GM18505 (cell line): Measurements from ENCODE around the gene MS4A10.
A peak's percentile ranks its signal among the peaks of the same experiment; 100 is the strongest.
"Not testable (repeated sequence)": the region's sequence is repeated elsewhere in the genome, so short reads cannot be mapped to it uniquely, and the experiment has no call there.

Experiments
- ATAC-seq: cut with Tn5 transposase; IDR thresholded peaks from one replicate; pipeline ENCODE4 v1.9.1; 2021; ENCODE audit not compliant: unreplicated experiment
- POLR2A ChIP-seq: IDR thresholded peaks from 4 replicates; pipeline ENCODE4 v1.6.1; 2011; ENCODE audit warnings: borderline replicate concordance; ENCODE audit not compliant: insufficient read depth, insufficient read length; ENCODE audit errors: extremely low read depth

MS4A10 gene

DNA sequence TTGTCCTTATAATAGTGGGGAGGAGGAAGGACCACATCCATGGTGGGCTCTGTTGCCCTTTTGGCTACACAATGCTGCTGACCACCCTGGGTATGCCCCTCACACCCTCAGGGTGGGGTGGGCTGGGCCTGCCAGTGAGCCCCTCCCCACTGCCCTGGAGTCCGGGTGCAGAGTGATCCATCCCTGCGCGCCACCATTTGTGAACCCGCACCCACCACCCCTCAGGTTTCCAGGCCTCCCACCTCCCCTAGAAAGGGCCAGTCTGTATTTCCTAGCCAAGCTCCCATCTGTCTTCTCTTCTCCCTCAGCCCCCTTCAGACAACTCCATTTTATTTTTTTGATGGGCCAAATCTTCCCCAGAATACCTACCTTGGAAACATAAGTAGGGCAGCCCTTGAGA lies 25.0 kb downstream of the MS4A10 start:
- no peak for TF ChIP-seq POLR2A
- no peak for ATAC-seq

GRCh38 chr11:60810569-60810968 lies 25.4 kb downstream of the MS4A10 start:
- TF ChIP-seq POLR2A: no peak
- no peak for ATAC-seq

GRCh38 chr11:60813324-60813723 lies 28.2 kb downstream of the MS4A10 start:
- TF ChIP-seq POLR2A: no peak
- no peak for ATAC-seq

GRCh38 chr11:60814112-60814511 lies 29.0 kb downstream of the MS4A10 start:
- ATAC-seq: no peak
- TF ChIP-seq POLR2A: no peak

- no peak for TF ChIP-seq POLR2A
- no peak for ATAC-seq
Measured at GRCh38 chr11:60816590-60817157, 31.5 kb downstream of the MS4A10 start.

GRCh38 chr11:60818057-60818456 lies 32.9 kb downstream of the MS4A10 start:
- TF ChIP-seq POLR2A: no peak
- ATAC-seq: no peak

DNA sequence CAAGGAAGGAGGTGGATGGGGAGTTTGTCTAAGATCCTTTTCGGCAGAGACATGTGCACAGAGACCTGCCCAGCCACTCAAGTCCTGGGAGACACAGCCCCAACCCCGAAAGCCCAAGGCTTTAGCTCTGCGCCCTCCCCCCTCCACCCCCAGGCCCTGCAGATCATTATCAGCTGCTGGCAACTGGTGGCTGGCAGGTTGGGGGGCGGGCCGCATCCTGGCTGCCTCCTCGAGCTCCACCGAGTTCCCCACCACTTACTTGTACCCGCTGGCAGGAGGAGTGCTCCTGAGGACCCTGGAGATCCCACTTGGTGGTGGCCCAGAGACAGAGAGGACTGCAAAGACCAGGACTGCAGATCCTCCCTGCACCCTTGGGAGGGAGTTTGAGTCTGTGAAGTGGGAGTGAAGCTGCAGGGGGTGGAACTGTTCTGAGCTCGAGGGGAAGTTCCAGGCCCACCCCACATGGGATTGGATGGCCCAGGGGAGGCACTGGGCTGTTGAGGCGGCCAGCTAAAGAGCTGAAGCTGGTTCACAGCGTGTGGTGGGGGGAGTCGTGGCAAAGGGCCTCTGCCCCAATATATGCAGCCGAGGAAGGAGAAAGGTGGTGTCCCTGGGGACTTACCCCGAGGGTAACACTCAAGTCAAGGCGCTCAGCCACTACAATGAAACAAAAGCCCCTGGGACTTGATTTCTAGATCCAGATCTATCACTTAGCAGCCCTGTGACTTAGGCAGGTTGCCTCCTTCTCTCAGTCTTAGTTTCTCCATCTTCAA lies 36.9 kb downstream of the MS4A10 start:
- peak; percentile 51 for ATAC-seq
- no peak for TF ChIP-seq POLR2A

- not testable (repeated sequence) for ATAC-seq
Measured at GRCh38 chr11:60823745-60824306, 38.7 kb downstream of the MS4A10 start.

- no peak for TF ChIP-seq POLR2A
- no peak for ATAC-seq
Measured at GRCh38 chr11:60825118-60825517, 40.0 kb downstream of the MS4A10 start.

GRCh38 chr11:60825790-60826189 lies 40.7 kb downstream of the MS4A10 start:
- no peak for TF ChIP-seq POLR2A
- ATAC-seq: no peak

DNA sequence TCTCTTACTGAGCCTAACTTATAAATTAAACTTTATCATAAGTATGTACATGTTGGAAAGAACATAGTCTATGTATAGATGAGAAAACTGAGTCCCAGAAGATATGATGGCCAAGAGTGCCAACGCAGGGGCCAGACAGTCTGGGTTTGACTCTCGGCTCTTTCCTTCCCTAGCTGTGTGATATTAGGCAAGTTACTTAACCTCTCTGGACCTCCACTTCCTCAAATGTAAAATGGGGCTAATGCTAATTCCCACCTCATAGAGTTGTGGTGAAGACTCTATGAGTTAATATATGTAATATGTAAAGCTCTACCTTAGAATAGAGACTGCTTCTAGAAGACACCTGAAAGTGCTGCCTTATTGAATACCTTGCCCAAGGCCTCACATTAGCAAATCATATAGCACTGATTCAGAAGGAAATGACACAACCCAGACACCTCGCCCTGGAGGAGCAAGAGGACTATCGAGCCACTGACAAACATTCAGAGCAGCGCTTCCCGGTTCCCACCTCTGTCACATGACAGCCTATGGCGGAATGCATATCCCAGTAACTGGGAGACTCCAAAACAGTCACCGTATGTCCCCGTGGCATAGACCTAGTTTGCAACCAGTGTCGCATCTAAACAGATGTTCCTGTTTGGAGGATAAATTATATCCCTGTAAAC lies 45.5 kb downstream of the MS4A10 start:
- no peak for TF ChIP-seq POLR2A
- ATAC-seq: no peak

DNA sequence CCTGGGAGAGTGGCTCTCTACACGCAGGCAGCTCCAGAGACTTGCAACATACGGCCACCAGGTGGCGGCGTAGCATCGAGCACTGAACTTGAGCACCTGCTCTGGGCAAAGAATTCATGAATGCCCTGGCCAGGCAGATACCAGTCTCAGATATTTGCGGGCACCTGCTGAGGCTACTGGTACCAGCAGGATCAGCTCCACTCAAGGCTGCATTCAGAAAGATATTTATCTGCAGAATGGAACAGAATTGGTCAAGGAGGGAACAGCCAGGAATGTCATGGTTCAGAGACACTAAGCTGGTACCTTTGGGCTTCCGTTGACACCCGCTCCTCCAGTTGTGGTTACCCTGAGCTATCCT lies 46.0 kb downstream of the MS4A10 start:
- peak; percentile 68 for ATAC-seq
- TF ChIP-seq POLR2A: no peak

- no peak for ATAC-seq
- TF ChIP-seq POLR2A: no peak
Measured at GRCh38 chr11:60831501-60832079, 46.5 kb downstream of the MS4A10 start.
